ENCODE measurements around the gene CYTH3.
A peak's percentile ranks its signal among the peaks of the same experiment; 100 is the strongest.
"Not testable (repeated sequence)": the region's sequence is repeated elsewhere in the genome, so short reads cannot be mapped to it uniquely, and the experiment has no call there.

The CYTH3 gene

GRCh38 chr7:6151527-6151926, 120.9 kb downstream of the CYTH3 start:
- not testable (repeated sequence) for DNase-seq; H3K27ac Mint-ChIP-seq; H3K27me3 Mint-ChIP-seq; H3K9me3 Mint-ChIP-seq; H3K4me3 Mint-ChIP-seq; ATAC-seq (replicated peaks); H3K4me1 Mint-ChIP-seq
- peaks cover 35 to 68% of the 10 kb centered on the region in 2 donors for H3K36me3 Mint-ChIP-seq

DNA sequence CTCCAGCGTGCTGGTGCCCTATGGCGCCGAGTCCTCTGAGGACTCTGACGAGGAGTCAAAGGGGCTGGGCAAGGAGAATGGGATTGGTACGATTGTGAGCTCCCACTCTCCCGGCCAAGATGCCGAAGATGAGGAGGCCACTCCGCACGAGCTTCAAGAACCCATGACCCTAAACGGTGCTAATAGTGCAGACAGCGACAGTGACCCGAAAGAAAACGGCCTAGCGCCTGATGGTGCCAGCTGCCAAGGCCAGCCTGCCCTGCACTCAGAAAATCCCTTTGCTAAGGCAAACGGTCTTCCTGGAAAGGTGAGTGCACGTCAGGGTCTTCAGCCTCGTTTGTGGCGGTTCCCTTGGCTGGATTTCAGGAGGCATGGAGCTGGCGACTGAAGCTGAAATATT, 122.4 kb downstream of the CYTH3 start:
- H3K36me3 Mint-ChIP-seq: peaks cover 42 to 66% of the 10 kb centered on the region in 2 donors
- H3K27ac Mint-ChIP-seq: no peak overlapping the region
- no peak overlapping the region for H3K4me3 Mint-ChIP-seq
- no peaks in the 10 kb centered on the region for H3K4me1 Mint-ChIP-seq
- no peaks in the 10 kb centered on the region for H3K9me3 Mint-ChIP-seq
- ATAC-seq (replicated peaks) (no peak), DNase-seq (no peak)
- no peaks in the 10 kb centered on the region for H3K27me3 Mint-ChIP-seq

DNA sequence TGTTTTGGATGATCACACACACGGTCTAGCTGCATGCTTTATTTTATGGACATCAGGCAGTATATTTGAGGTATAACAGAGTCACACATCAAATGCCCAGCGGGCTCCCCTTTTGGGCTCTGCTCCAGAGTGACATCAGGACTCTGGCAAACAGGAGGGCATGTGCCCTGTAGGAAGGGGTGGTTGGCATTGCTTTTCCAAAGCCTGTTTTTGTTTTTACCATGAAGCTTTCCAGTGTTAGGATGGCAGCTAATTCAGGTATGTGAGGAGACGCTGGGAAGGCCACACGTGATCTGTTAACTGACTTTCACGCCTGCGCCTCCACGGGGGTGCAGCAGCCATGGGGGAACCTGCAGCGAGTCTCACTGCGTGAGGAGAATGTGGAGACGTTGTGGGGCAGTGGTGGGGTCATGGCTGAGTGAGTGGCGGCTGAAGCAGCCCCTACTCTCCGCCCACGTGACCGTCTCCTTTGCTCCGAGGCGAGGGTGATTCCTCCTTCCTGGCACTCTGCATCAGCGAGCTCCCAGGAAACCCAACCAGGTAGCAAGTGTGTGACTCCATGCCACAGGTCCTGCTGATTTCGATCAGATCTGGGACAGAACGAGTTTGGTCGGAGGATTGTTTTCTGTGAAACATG, 123.6 kb downstream of the CYTH3 start:
- no peak overlapping the region for H3K4me3 Mint-ChIP-seq
- ATAC-seq (replicated peaks) (no peak), DNase-seq (no peak)
- peak overlapping the region; percentile 59 for H3K27ac Mint-ChIP-seq
- H3K4me1 Mint-ChIP-seq: no peaks in the 10 kb centered on the region
- peaks cover 42 to 69% of the 10 kb centered on the region in 2 donors for H3K36me3 Mint-ChIP-seq
- H3K27me3 Mint-ChIP-seq: no peaks in the 10 kb centered on the region
- no peaks in the 10 kb centered on the region for H3K9me3 Mint-ChIP-seq

DNA sequence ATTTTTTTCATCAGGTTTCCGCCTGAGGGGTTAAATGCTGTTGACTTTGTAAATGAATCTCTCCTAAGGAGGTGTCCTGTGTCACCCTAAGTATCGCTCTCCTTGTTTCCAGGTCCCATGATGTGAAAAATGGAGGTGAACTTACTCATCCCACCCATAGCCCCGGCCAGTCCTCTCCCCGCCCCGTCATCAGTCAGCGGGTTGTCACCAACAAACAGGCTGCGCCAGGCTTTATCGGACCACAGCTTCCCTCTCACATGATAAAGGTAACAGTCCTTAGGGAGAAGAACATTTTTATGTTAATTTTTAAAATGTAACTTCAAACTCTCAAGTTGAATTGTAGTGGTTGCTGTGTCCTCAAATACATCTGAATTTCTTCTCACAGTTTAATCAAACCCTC, 124.8 kb downstream of the CYTH3 start:
- DNase-seq: no peak
- H3K36me3 Mint-ChIP-seq: peaks cover 43 to 70% of the 10 kb centered on the region in 2 donors

GRCh38 chr7:6146666-6147065, 125.8 kb downstream of the CYTH3 start:
- ATAC-seq (replicated peaks) (no peak), DNase-seq (no peak)
- H3K4me1 Mint-ChIP-seq: no peaks in the 10 kb centered on the region
- no peaks in the 10 kb centered on the region for H3K27me3 Mint-ChIP-seq
- H3K36me3 Mint-ChIP-seq: peaks cover 39 to 67% of the 10 kb centered on the region in 2 donors
- H3K27ac Mint-ChIP-seq: no peak overlapping the region
- no peaks in the 10 kb centered on the region for H3K9me3 Mint-ChIP-seq
- no peak overlapping the region for H3K4me3 Mint-ChIP-seq

More for the DNA sequence above, 124.8 kb downstream of the CYTH3 start:
- no peaks in the 10 kb centered on the region for H3K27me3 Mint-ChIP-seq
- no peak overlapping the region for H3K27ac Mint-ChIP-seq
- ATAC-seq (replicated peaks): no peak
- no peak overlapping the region for H3K4me3 Mint-ChIP-seq
- H3K4me1 Mint-ChIP-seq: no peaks in the 10 kb centered on the region
- H3K9me3 Mint-ChIP-seq: no peaks in the 10 kb centered on the region

DNA sequence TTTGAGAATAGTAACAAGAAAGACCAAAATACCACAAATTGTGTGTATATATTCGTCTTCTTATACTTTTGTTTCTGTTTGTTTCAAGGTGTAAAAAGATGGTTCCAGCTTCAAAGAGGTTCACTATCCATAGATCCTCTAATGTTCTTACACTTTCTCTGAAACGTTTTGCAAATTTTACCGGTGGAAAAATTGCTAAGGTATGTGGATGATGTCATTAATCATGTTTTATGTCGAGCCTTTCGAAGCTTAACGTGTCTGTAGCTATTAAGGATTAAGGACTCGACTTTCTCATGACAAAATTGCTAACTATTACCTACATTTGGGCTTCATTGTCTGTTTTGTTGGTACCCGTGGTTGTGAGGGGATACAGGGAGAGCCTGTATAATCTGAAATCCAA, 128.4 kb downstream of the CYTH3 start:
- no peak overlapping the region for H3K4me3 Mint-ChIP-seq
- no peaks in the 10 kb centered on the region for H3K9me3 Mint-ChIP-seq
- peaks cover 48 to 68% of the 10 kb centered on the region in 2 donors for H3K36me3 Mint-ChIP-seq
- DNase-seq: no peak
- peaks cover 3 to 9% of the 10 kb centered on the region in 2 donors for H3K4me1 Mint-ChIP-seq
- H3K27me3 Mint-ChIP-seq: no peaks in the 10 kb centered on the region
- no peak for ATAC-seq (replicated peaks)
- no peak overlapping the region for H3K27ac Mint-ChIP-seq

DNA sequence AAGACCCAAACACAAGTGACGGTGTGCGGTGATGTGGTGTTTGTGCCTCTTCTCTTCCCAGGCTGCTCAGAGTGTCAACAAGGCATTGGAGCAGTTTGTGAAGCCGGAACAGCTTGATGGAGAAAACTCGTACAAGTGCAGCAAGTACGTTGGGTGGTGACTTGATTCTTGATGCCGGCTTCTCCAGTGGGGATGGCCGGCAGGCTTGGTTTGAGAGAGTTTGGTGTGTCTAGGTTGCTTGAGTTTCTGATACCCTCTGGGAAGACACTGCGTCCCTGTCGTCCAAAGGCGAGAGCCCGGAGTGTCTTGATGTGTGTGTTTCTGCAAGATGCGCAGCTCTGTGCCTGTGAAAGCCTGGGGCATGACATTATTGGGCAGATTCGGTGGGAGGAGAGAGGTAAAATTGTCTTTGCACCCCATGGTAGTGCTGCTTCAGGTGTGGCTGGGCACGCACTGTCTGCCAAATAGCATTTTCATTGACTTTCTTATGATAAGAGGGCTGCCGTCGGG, 129.5 kb downstream of the CYTH3 start:
- H3K36me3 Mint-ChIP-seq: peaks cover 41 to 57% of the 10 kb centered on the region in 2 donors
- ATAC-seq (replicated peaks) (no peak), DNase-seq (no peak)
- no peak overlapping the region for H3K27ac Mint-ChIP-seq
- no peaks in the 10 kb centered on the region for H3K9me3 Mint-ChIP-seq
- H3K27me3 Mint-ChIP-seq: no peaks in the 10 kb centered on the region
- H3K4me3 Mint-ChIP-seq: no peak overlapping the region
- peaks cover 3 to 9% of the 10 kb centered on the region in 2 donors for H3K4me1 Mint-ChIP-seq

GRCh38 chr7:6139189-6139996, 133.0 kb downstream of the CYTH3 start:
- Mint-ChIP-seq H3K27ac (no peak overlapping the region), H3K4me1 (peaks cover 3 to 9% of the 10 kb centered on the region in 2 donors), H3K27me3 (no peaks in the 10 kb centered on the region), H3K4me3 (peak overlapping the region in 1 of 2 donors; percentile 37), H3K9me3 (no peaks in the 10 kb centered on the region), H3K36me3 (peaks cover 30 to 40% of the 10 kb centered on the region in 2 donors)
- ATAC-seq (replicated peaks) (no peak), DNase-seq (no peak)

- no peaks in the 10 kb centered on the region for H3K27me3 Mint-ChIP-seq
- no peak for ATAC-seq (replicated peaks)
- peaks cover 25 to 41% of the 10 kb centered on the region in 2 donors for H3K36me3 Mint-ChIP-seq
- H3K27ac Mint-ChIP-seq: no peak overlapping the region
- no peaks in the 10 kb centered on the region for H3K9me3 Mint-ChIP-seq
- DNase-seq: no peak
- peaks cover 3 to 9% of the 10 kb centered on the region in 2 donors for H3K4me1 Mint-ChIP-seq
- no peak overlapping the region for H3K4me3 Mint-ChIP-seq
Observed at GRCh38 chr7:6136475-6136874, 135.9 kb downstream of the CYTH3 start.

GRCh38 chr7:6133249-6133648, 139.2 kb downstream of the CYTH3 start:
- ATAC-seq (replicated peaks) (no peak), DNase-seq (no peak)
- peaks cover 29 to 42% of the 10 kb centered on the region in 2 donors for H3K36me3 Mint-ChIP-seq
- H3K27me3 Mint-ChIP-seq: no peaks in the 10 kb centered on the region
- H3K27ac Mint-ChIP-seq: no peak overlapping the region
- H3K4me1 Mint-ChIP-seq: peaks cover 0 to 2% of the 10 kb centered on the region in 2 donors
- no peak overlapping the region for H3K4me3 Mint-ChIP-seq
- no peaks in the 10 kb centered on the region for H3K9me3 Mint-ChIP-seq

DNA sequence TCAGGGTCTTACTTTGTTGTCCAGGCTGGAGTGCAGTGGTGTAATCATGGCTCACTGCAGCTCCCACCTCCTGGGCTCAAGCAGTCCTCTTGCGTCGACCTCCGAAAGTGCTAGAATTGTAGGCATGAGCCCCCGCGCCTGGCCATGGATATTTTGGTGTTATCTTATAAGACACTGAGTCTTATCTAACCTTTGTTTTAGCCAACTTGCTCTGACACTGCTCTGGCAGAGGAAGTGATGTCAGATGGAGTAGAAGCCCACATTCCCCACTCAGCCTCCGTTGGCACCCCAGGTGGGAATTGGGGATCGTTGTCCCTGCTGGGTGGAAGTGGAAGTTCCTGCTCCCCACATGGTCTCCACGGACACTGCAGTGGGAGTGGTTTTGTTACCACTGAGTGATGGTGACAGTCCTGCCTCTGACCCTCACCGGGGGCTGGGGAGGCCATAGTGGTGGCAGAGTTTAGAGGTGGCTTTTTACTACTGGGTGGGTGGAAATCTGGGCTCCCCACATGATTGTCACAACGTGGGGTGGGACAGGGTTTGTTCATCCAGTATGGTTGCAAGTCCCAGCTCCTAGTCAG, 142.3 kb downstream of the CYTH3 start:
- H3K36me3 Mint-ChIP-seq: peaks cover 40 to 63% of the 10 kb centered on the region in 2 donors
- H3K27ac Mint-ChIP-seq: no peak overlapping the region
- ATAC-seq (replicated peaks) (no peak), DNase-seq (no peak)
- H3K4me3 Mint-ChIP-seq: no peak overlapping the region
- H3K27me3 Mint-ChIP-seq: no peaks in the 10 kb centered on the region
- H3K4me1 Mint-ChIP-seq: peaks cover 4 to 7% of the 10 kb centered on the region in 2 donors
- H3K9me3 Mint-ChIP-seq: no peaks in the 10 kb centered on the region

DNA sequence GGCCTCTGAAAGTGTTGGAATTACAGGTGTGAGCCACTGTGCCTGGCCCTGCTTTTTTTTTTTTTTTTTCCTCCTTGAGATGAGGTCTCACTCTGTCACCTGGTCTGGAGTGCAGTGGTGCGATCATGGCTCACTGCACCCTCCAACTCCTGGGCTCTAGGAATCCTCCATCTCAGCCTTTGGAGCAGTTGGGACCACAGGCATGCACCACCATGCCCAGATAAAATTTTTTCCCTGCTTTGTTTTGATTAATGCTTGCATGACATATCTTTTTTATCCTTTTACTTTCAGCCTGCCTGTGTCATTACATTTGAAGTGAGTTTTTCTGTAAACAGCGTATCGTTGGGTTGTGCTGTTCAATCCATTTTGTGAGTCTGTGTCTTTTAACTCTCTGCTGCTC, 144.2 kb downstream of the CYTH3 start:
- H3K27ac Mint-ChIP-seq: peak overlapping the region; percentile 67
- peaks cover 39 to 69% of the 10 kb centered on the region in 2 donors for H3K36me3 Mint-ChIP-seq
- peaks cover 4 to 7% of the 10 kb centered on the region in 2 donors for H3K4me1 Mint-ChIP-seq
- no peaks in the 10 kb centered on the region for H3K9me3 Mint-ChIP-seq
- ATAC-seq (replicated peaks) (no peak), DNase-seq (no peak)
- no peak overlapping the region for H3K4me3 Mint-ChIP-seq
- H3K27me3 Mint-ChIP-seq: no peaks in the 10 kb centered on the region

DNA sequence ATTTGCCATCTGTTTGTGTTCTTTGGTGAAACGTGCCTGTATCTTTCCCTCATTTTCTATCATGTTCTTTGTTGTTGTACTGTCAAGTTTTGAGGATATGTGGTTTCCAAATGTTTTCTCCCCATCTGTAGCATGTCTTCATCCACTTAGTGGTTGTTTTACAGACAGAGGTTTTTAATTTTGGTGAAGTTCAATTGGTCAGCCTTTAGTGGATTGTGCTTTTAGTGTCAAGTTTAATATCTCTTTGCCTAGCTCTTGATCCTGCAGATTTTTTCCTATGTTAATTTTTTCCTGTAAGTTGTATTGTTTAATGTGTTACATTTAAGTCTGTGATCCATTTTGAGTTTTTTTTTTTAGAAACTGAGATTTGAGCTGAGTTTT, 145.3 kb downstream of the CYTH3 start:
- H3K27ac Mint-ChIP-seq: no peak overlapping the region
- peaks cover 42 to 70% of the 10 kb centered on the region in 2 donors for H3K36me3 Mint-ChIP-seq
- ATAC-seq (replicated peaks): no peak
- peaks cover 4 to 7% of the 10 kb centered on the region in 2 donors for H3K4me1 Mint-ChIP-seq
- no peaks in the 10 kb centered on the region for H3K27me3 Mint-ChIP-seq
- DNase-seq: no peak
- H3K4me3 Mint-ChIP-seq: no peak overlapping the region
- H3K9me3 Mint-ChIP-seq: peaks cover 0 to under 1% of the 10 kb centered on the region in 2 donors

GRCh38 chr7:6123843-6124242, 148.6 kb downstream of the CYTH3 start:
- H3K27me3 Mint-ChIP-seq: no peaks in the 10 kb centered on the region
- H3K27ac Mint-ChIP-seq: no peak overlapping the region
- DNase-seq: no peak
- H3K4me3 Mint-ChIP-seq: no peak overlapping the region
- peaks cover 2 to 7% of the 10 kb centered on the region in 2 donors for H3K4me1 Mint-ChIP-seq
- peaks cover 7 to 12% of the 10 kb centered on the region in 2 donors for H3K9me3 Mint-ChIP-seq
- H3K36me3 Mint-ChIP-seq: peaks cover 53 to 81% of the 10 kb centered on the region in 2 donors
- ATAC-seq (replicated peaks): no peak

Data from stimulated activated naive B cell treated with anti-CD40 and anti-IgM and Interleukin-4, amounts not matched to agents 10 μg/mL and 1 μg/mL and 100 μg/mL, for 72 hours (primary cell).